HUES64 (cell line): ENCODE data around the gene ATXN10.

Experiments used
- H3K27ac ChIP-seq: 2 replicates; pipeline ENCODE4 v1.7.0; 2013; ENCODE audit warnings: low read depth, low read length, inconsistent platforms
- H3K27me3 ChIP-seq: 2 replicates; pipeline ENCODE4 v1.6.1; 2013; ENCODE audit warnings: mild to moderate bottlenecking, low read length; ENCODE audit not compliant: insufficient read depth
- H3K36me3 ChIP-seq: 2 replicates; pipeline ENCODE4 v1.6.1; 2013; ENCODE audit warnings: mild to moderate bottlenecking, low read length; ENCODE audit not compliant: insufficient read depth
- H3K4me1 ChIP-seq: 2 replicates; pipeline ENCODE4 v1.6.1; 2013; ENCODE audit warnings: mild to moderate bottlenecking, low read length, moderate library complexity; ENCODE audit not compliant: insufficient read depth
- H3K4me3 ChIP-seq: 2 replicates; pipeline ENCODE4 v1.5.1; 2013; ENCODE audit warnings: mild to moderate bottlenecking, low read length, moderate library complexity
- H3K9ac ChIP-seq: 2 replicates; pipeline ENCODE4 v1.6.1; 2013; ENCODE audit warnings: mild to moderate bottlenecking, low read depth, low read length
- H3K9me3 ChIP-seq: 2 replicates; pipeline ENCODE4 v1.6.1; 2013; ENCODE audit warnings: low read depth, low read length; ENCODE audit not compliant: insufficient read depth
- WGBS: fragments of 150-250, 120-280 bp; methylation state at CpG from one replicate; pipeline ENCODE4 v1.1.7; 2013; ENCODE audit warnings: missing lambda C conversion rate; 5-methylcytosine and 5-hydroxymethylcytosine counted together

ATXN10 gene

GRCh38 chr22:45645526-45646414 lies 25.9 kb upstream of the ATXN10 start:
- Histone ChIP-seq H3K9me3 (no peaks in the 10 kb centered on the region), H3K4me1 (no peaks in the 10 kb centered on the region), H3K9ac (peak overlapping the region; percentile 68), H3K4me3 (peak overlapping the region; percentile 50), H3K36me3 (no peaks in the 10 kb centered on the region), H3K27me3 (peaks cover 19% of the 10 kb centered on the region), H3K27ac (no peak overlapping the region)
- WGBS: 20% methylated on average over 54 of the region's 54 CpGs

GRCh38 chr22:45647532-45648225 lies 24.0 kb upstream of the ATXN10 start:
- Histone ChIP-seq H3K27ac (no peak overlapping the region), H3K4me3 (no peak overlapping the region), H3K9ac (no peak overlapping the region), H3K36me3 (no peaks in the 10 kb centered on the region), H3K9me3 (no peaks in the 10 kb centered on the region), H3K27me3 (peaks cover 19% of the 10 kb centered on the region), H3K4me1 (no peaks in the 10 kb centered on the region)
- WGBS: 95% methylated on average over 18 of the region's 18 CpGs

GRCh38 chr22:45648301-45649117 lies 23.1 kb upstream of the ATXN10 start:
- Histone ChIP-seq H3K9me3 (no peaks in the 10 kb centered on the region), H3K9ac (no peak overlapping the region), H3K4me3 (no peak overlapping the region), H3K36me3 (no peaks in the 10 kb centered on the region), H3K27ac (no peak overlapping the region), H3K27me3 (peaks cover 19% of the 10 kb centered on the region), H3K4me1 (no peaks in the 10 kb centered on the region)
- WGBS: 90% methylated on average over 24 of the region's 24 CpGs

GRCh38 chr22:45649809-45650208 lies 21.8 kb upstream of the ATXN10 start:
- no peaks in the 10 kb centered on the region for H3K4me1 ChIP-seq
- no peak overlapping the region for H3K27ac ChIP-seq
- no peak overlapping the region for H3K4me3 ChIP-seq
- H3K9me3 ChIP-seq: no peaks in the 10 kb centered on the region
- no peaks in the 10 kb centered on the region for H3K36me3 ChIP-seq
- 93% methylated on average over 6 of the region's 6 CpGs for WGBS
- no peak overlapping the region for H3K9ac ChIP-seq
- peaks cover 16% of the 10 kb centered on the region for H3K27me3 ChIP-seq

GRCh38 chr22:45650721-45651120 lies 20.9 kb upstream of the ATXN10 start:
- 96% methylated on average over 12 of the region's 12 CpGs for WGBS
- H3K36me3 ChIP-seq: no peaks in the 10 kb centered on the region
- H3K4me1 ChIP-seq: no peaks in the 10 kb centered on the region

GRCh38 chr22:45651931-45652528 lies 19.6 kb upstream of the ATXN10 start:
- no peak overlapping the region for H3K27ac ChIP-seq

More at GRCh38 chr22:45650721-45651120, 20.9 kb upstream of the ATXN10 start:
- H3K9me3 ChIP-seq: no peaks in the 10 kb centered on the region
- H3K27ac ChIP-seq: no peak overlapping the region
- H3K9ac ChIP-seq: no peak overlapping the region
- peaks cover 8% of the 10 kb centered on the region for H3K27me3 ChIP-seq
- H3K4me3 ChIP-seq: no peak overlapping the region

GRCh38 chr22:45656577-45656976 lies 15.1 kb upstream of the ATXN10 start:
- H3K4me3 ChIP-seq: no peak overlapping the region
- no peak overlapping the region for H3K9ac ChIP-seq
- no peaks in the 10 kb centered on the region for H3K36me3 ChIP-seq
- H3K27me3 ChIP-seq: no peaks in the 10 kb centered on the region
- no peaks in the 10 kb centered on the region for H3K4me1 ChIP-seq
- no peaks in the 10 kb centered on the region for H3K9me3 ChIP-seq
- WGBS: 100% methylated on average over 2 of the region's 2 CpGs
- no peak overlapping the region for H3K27ac ChIP-seq

More at GRCh38 chr22:45651931-45652528, 19.6 kb upstream of the ATXN10 start:
- H3K9me3 ChIP-seq: no peaks in the 10 kb centered on the region
- no peak overlapping the region for H3K4me3 ChIP-seq
- H3K9ac ChIP-seq: no peak overlapping the region
- 92% methylated on average over 11 of the region's 11 CpGs for WGBS
- H3K27me3 ChIP-seq: no peaks in the 10 kb centered on the region
- no peaks in the 10 kb centered on the region for H3K36me3 ChIP-seq
- H3K4me1 ChIP-seq: no peaks in the 10 kb centered on the region

- Histone ChIP-seq H3K36me3 (no peaks in the 10 kb centered on the region), H3K9ac (no peak overlapping the region), H3K27ac (no peak overlapping the region), H3K27me3 (no peaks in the 10 kb centered on the region), H3K4me3 (no peak overlapping the region), H3K4me1 (no peaks in the 10 kb centered on the region), H3K9me3 (no peaks in the 10 kb centered on the region)
- WGBS: 80% methylated on average over 4 of the region's 4 CpGs
Observed at GRCh38 chr22:45657701-45658100, 13.9 kb upstream of the ATXN10 start.

GRCh38 chr22:45664136-45664646 lies 7.4 kb upstream of the ATXN10 start:
- peaks cover 11% of the 10 kb centered on the region; the same call in 1 of the 2 replicates for H3K27me3 ChIP-seq
- no peak overlapping the region for H3K9ac ChIP-seq
- H3K9me3 ChIP-seq: no peaks in the 10 kb centered on the region
- H3K27ac ChIP-seq: no peak overlapping the region
- no peaks in the 10 kb centered on the region for H3K4me1 ChIP-seq
- H3K36me3 ChIP-seq: no peaks in the 10 kb centered on the region
- no peak overlapping the region for H3K4me3 ChIP-seq
- 67% methylated on average over 1 of the region's 1 CpG for WGBS

- Histone ChIP-seq H3K27me3 (peaks cover 11% of the 10 kb centered on the region; the same call in 1 of the 2 replicates), H3K36me3 (no peaks in the 10 kb centered on the region), H3K9ac (no peak overlapping the region), H3K4me3 (no peak overlapping the region), H3K9me3 (no peaks in the 10 kb centered on the region), H3K27ac (no peak overlapping the region), H3K4me1 (peaks cover 6% of the 10 kb centered on the region; the same call in 1 of the 2 replicates)
- WGBS: 88% methylated on average over 5 of the region's 5 CpGs
Observed at GRCh38 chr22:45667486-45667885, 4.1 kb upstream of the ATXN10 start.
